GM19193 (cell line): ENCODE data around the gene STIP1.

Source experiments
- POLR2A ChIP-seq: IDR thresholded peaks from 4 replicates; pipeline ENCODE4 v1.6.1; 2011; ENCODE audit not compliant: insufficient read depth, insufficient read length; ENCODE audit errors: extremely low read depth

STIP1 gene

DNA sequence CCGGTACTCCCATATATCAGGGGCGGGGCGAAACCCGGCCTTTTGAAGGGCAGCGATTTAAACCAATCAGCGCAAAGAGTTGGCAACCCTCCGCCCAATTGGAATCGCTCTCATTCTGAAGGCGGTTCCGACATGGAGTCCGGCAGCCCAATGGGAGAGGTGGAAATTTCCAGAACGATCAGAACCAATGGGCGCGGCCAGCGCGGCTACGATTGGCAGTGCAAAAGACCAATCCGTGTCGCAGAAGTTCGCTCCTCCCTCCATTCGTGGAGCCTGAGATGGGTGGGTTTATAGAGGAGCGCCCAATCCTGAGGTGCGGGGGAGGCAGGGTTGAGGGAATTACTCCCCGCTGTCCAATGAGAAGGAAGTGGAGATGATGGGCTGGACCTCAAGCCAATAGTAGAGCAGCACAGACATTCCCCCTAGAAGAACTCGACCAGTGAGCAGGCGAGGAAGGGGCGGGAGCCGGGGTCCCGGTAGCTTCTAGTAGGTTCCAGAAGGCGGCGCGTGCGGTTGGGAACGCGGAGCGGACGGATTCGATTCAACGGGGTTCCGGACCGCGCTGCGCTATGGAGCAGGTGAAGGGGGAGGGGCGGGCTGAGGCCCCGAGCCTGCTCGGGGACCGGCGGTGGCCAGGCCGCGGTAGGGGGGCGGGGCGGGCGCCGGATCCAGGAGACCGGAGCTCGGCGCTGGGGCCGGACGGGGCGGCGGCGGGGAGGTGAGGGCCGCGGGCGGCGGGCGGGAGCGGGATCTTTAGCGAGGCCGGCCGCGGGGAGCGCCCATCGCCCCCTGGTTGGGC, at the start of gene STIP1:
TSS of gene STIP1 (plus strand) at position 479 of the 799 bp plus-strand sequence. CDS start at position 570, 91 bp downstream.
- no peak for TF ChIP-seq POLR2A

DNA sequence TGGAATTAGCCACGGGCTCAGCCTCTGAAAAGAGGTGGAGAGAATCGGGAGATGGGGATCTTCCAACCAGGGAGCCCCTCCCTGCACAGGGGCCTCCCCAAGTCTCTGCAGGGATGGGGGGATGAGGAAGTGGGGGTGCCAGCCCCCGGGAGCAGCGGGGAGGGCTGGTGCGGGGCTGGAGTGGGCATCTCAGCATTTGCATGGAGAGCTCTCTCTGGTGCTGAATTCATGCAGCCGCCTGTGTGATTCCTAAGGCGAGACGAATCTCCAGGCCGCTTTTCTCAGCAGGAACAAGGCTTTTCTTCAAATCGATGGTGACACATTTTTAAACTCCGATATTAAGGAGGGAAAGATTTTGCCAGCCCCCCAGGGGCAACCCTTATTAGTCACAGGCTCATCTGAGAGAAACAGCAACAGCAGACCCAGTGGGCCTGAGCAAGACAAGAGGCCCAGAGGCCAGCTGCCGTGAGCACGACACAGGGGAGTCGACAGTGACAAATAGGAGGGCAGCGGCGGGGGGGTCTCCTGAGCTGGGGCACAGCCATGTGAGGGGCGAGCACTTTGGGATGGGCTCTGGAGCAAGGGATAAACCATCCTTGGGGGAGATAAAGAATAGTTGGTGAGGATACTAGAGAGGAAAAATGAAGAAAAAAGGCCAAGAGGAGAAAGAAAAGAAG, 49.1 kb upstream of the STIP1 start:
- TF ChIP-seq POLR2A = no peak

DNA sequence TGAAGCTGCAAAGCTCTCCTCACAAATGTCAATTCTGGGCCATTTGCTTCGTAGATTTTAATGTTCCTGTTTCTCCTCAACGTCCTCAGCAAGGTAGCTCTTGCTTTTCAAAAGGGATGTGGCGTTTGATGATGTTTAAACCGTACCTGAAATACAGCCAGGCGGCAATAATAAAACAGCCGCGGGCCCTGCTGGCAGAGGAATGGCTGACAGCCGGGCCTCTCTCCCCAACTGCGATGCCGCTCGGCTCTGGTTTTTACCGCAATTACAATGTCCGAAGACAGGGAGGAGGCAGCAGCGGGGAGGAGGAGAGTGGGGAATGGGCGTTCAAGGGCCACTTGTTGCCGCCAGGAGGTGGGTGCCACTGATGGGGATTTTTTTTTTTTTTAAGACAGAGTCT, 47.6 kb upstream of the STIP1 start:
- no peak for TF ChIP-seq POLR2A

DNA sequence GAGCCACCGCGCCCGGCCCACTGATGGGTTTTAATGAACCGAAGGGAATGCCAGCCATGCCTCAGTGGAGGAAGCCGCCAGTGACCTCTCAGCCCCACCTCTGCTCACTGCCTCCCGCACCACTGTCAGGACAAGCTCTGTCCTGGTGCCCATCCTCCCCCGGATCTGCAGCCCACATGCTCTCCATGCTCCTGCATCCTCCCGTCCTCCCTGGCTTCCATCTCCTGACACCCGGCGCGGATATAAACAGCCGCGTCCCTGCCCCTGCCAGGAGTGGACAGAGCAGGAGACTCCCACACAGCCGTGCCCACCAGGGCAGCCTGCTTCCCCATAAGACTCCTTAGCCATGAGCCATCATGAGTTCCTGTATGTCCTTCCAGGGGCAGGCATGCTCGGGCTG, 46.9 kb upstream of the STIP1 start:
- no peak for TF ChIP-seq POLR2A

DNA sequence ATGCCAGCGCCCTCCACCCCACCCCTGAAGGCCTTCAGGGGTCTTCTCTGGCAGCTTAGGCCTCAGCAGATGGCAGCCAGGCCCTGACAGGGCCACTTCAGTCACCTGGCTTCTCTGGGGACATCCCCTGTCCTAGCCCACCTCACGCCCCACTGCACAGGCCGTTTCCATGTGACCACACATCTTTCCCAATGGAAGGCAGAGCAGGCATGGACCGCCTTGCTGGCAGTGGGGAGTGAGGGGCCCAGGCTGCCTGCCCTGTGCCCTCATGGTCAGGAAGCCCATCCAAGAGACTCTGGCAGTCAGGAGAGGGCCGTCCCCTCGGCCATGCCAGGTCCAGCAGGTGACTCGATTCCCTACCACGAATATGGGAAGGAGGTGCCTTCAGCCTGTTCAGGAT, 45.9 kb upstream of the STIP1 start:
- TF ChIP-seq POLR2A = no peak

DNA sequence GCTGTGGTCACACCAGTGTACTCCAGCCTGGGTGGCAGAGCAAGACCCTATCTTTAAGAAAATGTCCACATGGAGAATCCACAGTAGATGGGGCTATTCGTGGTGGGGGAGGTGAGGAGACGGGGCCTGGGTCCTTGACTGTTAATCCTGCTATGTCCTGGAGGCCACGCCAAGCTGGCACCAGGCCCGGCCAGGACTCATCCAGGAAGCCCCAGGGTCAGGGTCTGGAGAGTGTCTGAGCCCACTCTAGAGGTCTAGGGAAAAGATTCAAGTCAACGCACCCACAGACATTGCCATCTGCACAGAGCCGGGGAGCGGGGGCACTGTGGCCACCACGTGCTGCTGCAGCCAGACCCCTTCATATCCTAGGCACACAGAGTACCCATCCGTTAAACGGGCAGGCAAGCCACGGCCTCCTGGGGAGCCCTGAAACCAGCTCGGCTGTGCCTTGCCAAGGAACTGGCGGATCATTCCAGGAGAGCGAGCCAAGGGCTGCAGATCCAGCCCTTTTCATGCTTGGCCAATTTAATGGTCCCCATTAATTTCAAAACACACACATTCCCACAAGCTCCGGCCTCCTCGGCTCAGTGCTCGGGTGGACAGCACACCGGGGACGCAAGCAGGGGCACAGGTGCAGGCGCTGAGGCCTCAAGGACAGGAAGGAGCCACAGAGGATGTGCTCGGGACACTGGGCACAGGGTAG, 44.7 kb upstream of the STIP1 start:
- no peak for TF ChIP-seq POLR2A

DNA sequence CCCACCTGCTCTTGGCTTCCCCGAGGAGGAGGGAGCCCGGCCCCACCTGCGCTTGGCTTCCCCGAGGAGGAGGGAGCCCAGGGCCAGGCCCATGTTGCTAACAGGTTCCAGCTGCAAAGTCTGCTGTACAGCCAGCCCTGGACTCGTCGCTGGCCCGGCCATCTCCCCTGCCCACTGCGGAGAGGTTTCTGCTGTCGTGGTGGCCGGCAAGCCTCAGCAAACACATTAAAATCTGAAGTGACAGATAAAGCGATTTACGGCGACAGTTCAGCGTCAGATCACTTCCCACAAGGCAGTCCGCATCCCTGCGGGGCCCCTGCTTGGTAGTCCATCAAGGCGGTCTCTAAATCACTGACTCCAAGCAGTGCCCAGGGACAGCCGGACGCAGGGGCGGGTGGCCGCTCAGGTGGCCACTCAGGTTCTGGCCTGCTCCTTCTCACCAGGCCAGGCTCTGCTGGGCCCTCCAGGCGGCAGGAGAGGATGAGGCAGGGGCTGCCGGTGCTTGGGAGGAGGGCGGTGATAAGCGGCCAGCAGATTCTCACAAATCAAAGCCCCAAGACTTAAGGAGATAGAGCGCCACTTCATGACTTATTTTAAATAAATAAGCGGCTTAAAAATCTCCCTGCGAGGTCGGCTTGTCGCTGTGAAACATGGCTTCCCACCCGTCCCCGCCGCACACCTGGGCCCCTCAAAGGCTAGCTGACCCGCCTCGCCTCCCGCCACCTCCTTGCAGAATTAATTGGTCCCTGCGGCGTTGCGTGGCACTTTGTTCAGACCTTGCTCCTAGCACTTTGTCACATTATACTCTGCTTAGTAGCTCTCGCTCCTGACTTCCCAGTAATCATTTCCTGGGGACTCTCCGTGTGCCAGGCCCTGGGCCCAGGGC, 41.1 kb upstream of the STIP1 start:
- TF ChIP-seq POLR2A = no peak

DNA sequence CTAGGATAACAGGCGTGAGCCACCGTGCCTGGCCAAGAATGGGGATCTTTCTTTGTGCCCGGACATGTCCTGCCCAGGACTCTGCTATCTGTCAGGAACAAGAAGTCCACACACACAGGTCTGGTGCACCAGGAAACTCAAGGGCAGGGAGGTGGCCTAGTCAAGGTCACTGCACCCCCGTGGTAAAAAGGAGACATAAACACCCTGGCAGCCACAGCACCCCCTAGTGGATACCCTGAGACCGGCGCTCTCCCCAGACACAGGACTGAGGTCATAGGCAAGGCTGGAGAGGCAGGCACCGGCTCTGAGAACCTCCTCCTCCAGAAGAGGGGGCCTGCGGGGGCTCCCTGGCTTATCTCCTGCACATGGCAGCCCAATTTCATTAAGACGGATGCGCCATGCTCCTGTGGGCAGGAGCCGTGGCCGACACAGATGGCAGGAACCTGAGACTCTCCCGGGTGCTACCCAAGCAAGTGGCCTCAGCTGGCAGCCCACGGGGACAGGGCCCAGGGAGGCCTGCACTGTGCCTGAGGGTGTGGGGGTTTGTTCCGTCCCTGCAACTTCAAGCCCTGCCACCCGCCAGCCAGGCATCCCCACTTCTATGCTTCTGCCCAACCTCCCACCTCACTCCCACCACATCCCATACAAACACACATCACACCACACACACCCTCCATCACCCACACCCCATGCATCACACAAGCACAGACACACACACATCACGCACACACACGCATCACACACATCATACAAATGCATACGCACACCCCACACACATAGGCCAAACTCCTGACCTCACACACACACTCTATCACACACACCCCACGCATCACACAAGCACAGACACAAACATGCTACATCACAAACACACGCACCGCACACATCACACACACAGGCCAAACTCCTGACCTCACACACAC, 39.7 kb upstream of the STIP1 start:
- no peak for TF ChIP-seq POLR2A

DNA sequence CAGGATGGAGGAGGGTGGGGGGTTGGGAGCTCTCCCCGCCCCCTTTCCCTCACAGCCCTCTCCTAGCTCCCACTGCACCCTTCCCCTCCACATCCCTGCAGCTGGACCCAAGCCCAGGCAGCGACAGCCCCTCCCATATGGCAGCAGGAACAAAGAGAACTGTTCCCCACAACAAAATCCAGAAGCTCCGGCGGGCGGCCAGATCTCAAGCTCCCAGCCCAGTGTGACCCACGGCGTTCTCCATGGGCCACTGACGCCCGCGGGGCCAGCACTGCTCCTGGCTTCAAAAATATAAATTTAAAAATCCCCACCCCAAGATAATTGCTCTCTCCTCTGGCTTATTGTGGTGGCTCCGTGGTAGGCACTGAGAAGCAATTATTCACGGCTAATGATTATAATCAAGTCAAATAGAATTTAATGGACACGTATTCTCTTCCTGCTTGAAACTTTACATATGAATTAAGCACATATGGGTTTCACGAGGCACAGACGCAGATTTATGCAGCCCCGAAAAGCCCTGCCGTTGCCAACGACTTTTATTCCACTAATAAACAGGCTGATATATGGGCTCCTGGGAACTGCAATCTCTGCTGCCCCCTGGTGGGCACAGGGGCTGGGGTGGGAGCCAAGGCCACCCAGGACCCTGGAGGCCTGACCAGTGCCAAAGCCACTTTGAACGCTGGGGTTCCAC, 37.6 kb upstream of the STIP1 start:
- no peak for TF ChIP-seq POLR2A

DNA sequence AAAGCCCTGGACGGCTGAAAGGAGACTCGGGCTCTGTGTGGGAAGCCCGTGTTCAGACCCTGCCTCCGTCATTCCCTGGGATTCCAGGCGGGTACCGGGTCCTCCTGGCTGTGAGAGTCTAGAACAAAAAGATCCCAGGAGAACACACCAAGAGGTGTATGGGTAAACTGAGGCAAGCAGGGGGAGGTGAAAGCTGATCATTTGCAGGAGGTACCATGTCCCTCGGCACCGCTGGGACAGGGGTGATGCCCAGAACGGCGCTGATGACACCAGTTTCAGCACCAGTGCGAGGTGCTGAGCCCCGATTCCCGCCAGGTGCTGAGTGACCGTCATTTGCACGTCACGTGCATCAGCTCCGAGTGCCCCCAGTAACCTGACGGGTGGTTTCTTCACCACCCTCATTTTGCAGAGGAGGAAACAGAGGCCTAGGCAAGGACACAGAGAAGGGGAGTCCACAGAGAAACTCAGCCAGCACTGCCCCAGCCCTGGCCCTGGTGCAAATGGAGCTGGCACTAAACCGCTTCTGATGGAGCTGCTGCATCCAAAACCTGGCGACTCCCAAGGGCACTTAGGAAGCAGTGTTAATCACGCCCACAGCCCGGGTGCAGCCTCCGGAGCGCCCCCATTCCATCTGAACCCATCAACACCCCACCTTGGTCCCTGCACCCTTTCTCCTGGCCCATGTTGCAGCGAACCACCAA, 36.9 kb upstream of the STIP1 start:
- TF ChIP-seq POLR2A = no peak

DNA sequence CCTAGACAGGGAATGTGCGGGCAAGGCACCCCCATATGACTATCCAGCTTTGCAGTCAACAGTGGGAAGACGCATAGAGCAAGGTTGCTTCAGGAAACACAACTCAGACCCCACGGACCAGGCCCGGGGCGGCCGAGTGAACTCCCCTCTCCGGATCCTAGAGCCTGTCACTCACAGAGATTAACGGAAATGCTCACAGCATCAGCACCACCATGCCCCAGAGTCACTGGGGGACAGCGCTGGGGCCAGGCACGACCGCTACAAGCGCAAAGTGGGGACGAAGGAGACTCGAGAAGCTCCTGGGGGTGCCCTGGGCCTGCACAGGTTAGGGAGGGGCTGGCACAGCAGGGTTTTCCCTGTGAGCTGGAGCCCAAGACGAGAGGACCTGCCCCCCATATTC, 35.9 kb upstream of the STIP1 start:
- TF ChIP-seq POLR2A = no peak

DNA sequence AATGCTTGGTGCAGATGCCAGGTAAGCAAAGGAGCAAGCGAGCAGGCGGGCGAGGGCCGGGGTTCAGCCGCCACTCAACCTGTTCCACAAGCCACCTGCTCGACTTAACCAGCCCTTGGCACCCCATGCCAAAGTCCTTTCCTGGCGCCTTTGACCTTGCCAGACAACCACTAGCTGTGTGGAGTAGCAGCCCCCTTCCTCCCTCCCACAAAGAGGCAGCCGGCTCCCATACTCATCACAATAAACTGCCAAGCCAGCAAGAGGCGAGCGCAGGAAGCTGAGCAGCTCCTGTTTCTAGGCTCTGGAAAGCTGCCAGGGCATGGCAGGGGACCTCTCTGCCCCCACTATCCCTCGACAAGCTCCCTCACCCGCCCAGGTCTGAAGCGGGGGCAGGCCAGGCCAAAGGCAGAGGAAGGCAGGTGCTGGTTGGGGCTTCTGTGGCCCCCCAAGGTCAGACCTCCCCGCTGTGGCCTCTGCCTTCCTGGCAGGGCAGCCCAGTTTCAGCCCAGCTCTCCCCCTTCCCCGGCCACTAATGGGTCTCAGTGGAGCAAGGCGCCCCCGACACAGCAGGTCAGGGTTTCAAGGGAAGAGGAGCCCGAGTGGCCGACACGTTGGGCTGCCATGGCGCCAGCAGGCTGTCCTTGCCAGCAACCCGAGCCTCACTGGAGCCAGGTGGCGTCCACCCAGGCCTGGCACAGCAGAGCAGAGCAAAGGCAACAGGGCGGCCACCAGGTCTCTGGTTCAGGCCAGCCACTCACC, 35.3 kb upstream of the STIP1 start:
- no peak for TF ChIP-seq POLR2A

DNA sequence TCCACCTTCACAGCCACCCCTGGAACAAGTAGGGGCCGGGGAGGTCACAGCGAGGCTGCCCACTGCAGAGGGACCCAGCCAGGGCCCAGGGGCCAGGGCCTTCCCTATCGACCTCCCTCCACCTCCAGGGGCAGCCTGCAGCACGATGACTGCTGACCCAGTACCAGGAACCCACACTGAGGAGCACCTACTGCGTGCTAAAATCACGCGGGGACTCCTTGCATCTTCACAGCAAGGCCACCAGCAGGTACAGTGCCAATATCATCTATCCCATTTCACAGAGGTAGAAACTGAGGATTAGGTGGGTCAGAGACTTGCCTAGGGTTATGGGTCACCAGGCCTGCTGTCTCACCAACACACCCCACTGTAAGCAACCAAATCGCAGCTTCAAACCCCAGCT, 34.6 kb upstream of the STIP1 start:
- TF ChIP-seq POLR2A = no peak
